ENCODE measurements around the gene NYAP2.

The NYAP2 gene

GRCh38 chr2:225399504-225399903 lies at the start of gene NYAP2:
Gene NYAP2, plus strand, starts transcription at chr2:225399710. Its CDS starts 9,171 bp downstream, at chr2:225408881.
- no peak for DNase-seq (ENCODE audit: low read depth in 2 of 2)

- no peak for DNase-seq (ENCODE audit: low read depth in 2 of 2)
These were observed 45.9 kb upstream of the NYAP2 start for GRCh38 chr2:225353579-225354085.

- peak; percentile 49 to 59 for DNase-seq (ENCODE audit: low read depth in 2 of 2)
These were observed 45.2 kb upstream of the NYAP2 start for GRCh38 chr2:225354281-225354774.

GRCh38 chr2:225355788-225356187 lies 43.7 kb upstream of the NYAP2 start:
- DNase-seq (ENCODE audit: low read depth in 2 of 2), result no peak

GRCh38 chr2:225366731-225367130 lies 32.8 kb upstream of the NYAP2 start:
- no peak for DNase-seq (ENCODE audit: low read depth in 2 of 2)

GRCh38 chr2:225367482-225367881 lies 32.0 kb upstream of the NYAP2 start:
- DNase-seq (ENCODE audit: low read depth in 2 of 2), result no peak

GRCh38 chr2:225378984-225379383 lies 20.5 kb upstream of the NYAP2 start:
- no peak for DNase-seq (ENCODE audit: low read depth in 2 of 2)

GRCh38 chr2:225379856-225380255 lies 19.7 kb upstream of the NYAP2 start:
- DNase-seq (ENCODE audit: low read depth in 2 of 2), result no peak

GRCh38 chr2:225381609-225382008 lies 17.9 kb upstream of the NYAP2 start:
- no peak for DNase-seq (ENCODE audit: low read depth in 2 of 2)

GRCh38 chr2:225398372-225398771 lies 1.1 kb upstream of the NYAP2 start:
- no peak for DNase-seq (ENCODE audit: low read depth in 2 of 2)

- DNase-seq (ENCODE audit: low read depth in 2 of 2), result peak; percentile 20 to 29
These were observed 576 bp downstream of the NYAP2 start for GRCh38 chr2:225400060-225400511.

GRCh38 chr2:225400546-225401400 lies 1.3 kb downstream of the NYAP2 start:
- no peak for DNase-seq (ENCODE audit: low read depth in 2 of 2)

GRCh38 chr2:225402210-225402776 lies 2.8 kb downstream of the NYAP2 start:
- no peak for DNase-seq (ENCODE audit: low read depth in 2 of 2)

GRCh38 chr2:225411452-225411851 lies 11.9 kb downstream of the NYAP2 start:
- no peak for DNase-seq (ENCODE audit: low read depth in 2 of 2)

- DNase-seq (ENCODE audit: low read depth in 2 of 2), result no peak
These were observed 14.3 kb downstream of the NYAP2 start for GRCh38 chr2:225413786-225414185.

GRCh38 chr2:225414902-225415301 lies 15.4 kb downstream of the NYAP2 start:
- no peak for DNase-seq (ENCODE audit: low read depth in 2 of 2)

- DNase-seq (ENCODE audit: low read depth in 2 of 2), result no peak
These were observed 15.8 kb downstream of the NYAP2 start for GRCh38 chr2:225415341-225415740.

GRCh38 chr2:225415792-225416191 lies 16.3 kb downstream of the NYAP2 start:
- DNase-seq (ENCODE audit: low read depth in 2 of 2), result no peak

GRCh38 chr2:225416616-225417367 lies 17.3 kb downstream of the NYAP2 start:
- DNase-seq (ENCODE audit: low read depth in 2 of 2), result no peak

- DNase-seq (ENCODE audit: low read depth in 2 of 2), result no peak
These were observed 19.5 kb downstream of the NYAP2 start for GRCh38 chr2:225419033-225419432.

GRCh38 chr2:225422145-225422544 lies 22.6 kb downstream of the NYAP2 start:
- DNase-seq (ENCODE audit: low read depth in 2 of 2), result no peak

- DNase-seq (ENCODE audit: low read depth in 2 of 2), result no peak
These were observed 25.8 kb downstream of the NYAP2 start for GRCh38 chr2:225425284-225425683.

Data from fibroblast of skin of left quadriceps (primary cell).